ENCODE data around the gene SYTL1.

SYTL1 gene

DNA sequence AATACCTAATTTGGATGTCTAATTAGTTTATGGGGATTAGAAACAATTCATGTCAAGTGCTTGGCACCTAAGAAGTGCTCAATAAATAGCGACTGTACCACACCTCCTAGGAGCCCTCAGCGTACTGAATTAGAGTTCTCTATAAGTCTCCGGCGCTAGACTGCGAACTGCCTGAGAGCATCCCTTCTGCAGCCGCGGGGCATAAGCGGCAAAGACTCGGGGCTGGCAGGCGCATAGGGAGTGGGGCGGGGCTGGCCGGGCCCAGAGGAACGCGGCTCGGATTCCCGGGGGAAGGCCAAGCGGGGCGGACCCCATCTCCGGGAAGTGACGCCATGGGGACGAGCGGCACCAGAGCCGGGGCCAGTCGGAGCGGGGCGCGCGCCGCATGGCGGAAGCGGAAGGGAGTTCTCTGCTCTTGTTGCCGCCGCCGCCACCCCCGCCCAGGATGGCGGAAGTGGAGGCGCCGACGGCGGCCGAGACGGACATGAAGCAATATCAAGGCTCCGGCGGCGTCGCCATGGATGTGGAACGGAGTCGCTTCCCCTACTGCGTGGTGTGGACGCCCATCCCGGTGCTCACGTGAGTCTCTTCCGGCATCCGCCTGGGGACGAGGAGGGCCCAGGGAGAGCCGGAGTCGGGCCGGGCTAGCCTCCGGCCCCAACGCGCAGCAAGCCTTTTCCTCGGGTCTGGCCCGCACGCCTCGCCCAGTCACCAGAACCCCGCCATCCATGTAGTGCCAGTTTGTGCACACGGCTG, 19.8 kb upstream of the SYTL1 start, which contains the start of gene TMEM222:
Gene TMEM222 (plus strand): TSS at position 351 of the 756 bp plus-strand sequence. CDS start 35 bp downstream, at position 386.
- Histone ChIP-seq H3K9me3 (ENCODE audit: insufficient read depth, low read length) (no peaks in the 10 kb centered on the region), H3K9ac (ENCODE audit: insufficient read length, low read depth) (peak within 1 kb of the TSS; percentile 96), H3K4me1 (ENCODE audit: insufficient read depth, insufficient read length) (peaks cover 6% of the 10 kb centered on the region), H3K4me3 (ENCODE audit: insufficient read length, low read depth) (peak within 1 kb of the TSS; percentile 95), H3K36me3 (ENCODE audit: insufficient read depth, insufficient read length, low read length) (peaks cover 39% of the 10 kb centered on the region), H3K27me3 (ENCODE audit: insufficient read depth, insufficient read length) (peaks cover 14% of the 10 kb centered on the region)
- TF ChIP-seq YY1 (IDR thresholded peaks at IDR 0.05; ENCODE audit: insufficient read depth, insufficient read length) = peak; percentile 62
- no peak for TF ChIP-seq SUZ12 (IDR thresholded peaks at IDR 0.05; ENCODE audit: extremely low read depth, insufficient read depth, insufficient read length)
- DNase-seq (ENCODE audit: low read depth, low spot score) = peak; percentile 98

DNA sequence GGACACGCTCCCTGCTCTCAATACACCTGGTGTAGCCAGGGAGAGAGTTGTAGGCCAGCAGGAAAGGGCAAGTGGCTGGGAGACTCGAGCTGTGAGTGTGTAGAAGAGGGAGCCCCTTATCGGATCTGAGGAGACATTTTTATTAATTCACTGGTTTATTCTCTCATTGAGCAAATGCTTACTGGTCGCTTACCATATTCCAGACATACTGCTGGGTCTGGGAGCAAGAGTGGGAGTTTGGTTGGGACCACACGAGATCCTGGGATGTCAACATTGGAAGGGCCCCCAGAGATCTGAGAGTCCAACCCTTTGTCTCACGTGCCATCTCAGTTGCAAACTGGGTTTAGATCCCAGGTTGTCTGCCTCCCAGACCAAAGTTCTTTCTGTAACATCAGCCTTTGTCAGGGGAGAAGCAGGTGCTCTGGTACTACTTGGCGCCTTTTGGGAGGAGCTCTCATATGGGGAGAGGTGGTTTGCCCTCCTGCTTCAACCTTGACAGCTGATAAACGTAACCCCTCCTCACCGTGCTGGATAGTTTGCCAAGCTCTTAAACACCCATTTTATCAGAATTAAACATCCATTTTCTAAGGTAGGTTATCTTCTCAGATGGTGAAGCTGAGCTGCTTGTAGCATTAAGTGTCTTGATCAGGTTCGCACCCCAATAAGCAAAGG, 19.1 kb upstream of the SYTL1 start:
- TF ChIP-seq ZNF274 (IDR thresholded peaks at IDR 0.05; ENCODE audit: low read depth, low read length) (no peak), SUZ12 (IDR thresholded peaks at IDR 0.05; ENCODE audit: extremely low read depth, insufficient read depth, insufficient read length) (no peak), YY1 (IDR thresholded peaks at IDR 0.05; ENCODE audit: insufficient read depth, insufficient read length) (no peak)
- peak overlapping the region; percentile 96 for H3K9ac ChIP-seq (ENCODE audit: insufficient read length, low read depth)
- no peak for DNase-seq (ENCODE audit: low read depth, low spot score)

DNA sequence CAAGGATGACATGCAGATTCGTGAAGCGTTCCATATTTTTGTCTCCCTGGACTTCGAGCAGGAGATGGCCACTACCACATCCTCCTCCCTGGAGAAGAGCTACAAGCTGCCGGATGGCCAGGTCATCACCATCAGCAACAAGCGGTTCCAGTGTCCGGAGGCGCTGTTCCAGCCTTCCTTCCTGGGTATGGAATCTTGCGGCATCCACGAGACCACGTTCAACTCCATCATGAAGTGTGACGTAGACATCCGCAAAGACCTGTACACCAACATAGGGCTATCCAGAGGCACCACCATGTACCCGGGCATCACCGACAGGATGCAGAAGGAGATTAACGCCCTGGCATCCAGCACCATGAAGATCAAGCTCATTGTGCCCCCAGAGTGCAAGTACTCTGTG, 16.5 kb upstream of the SYTL1 start:
- peaks cover 65% of the 10 kb centered on the region for H3K36me3 ChIP-seq (ENCODE audit: insufficient read depth, insufficient read length, low read length)
- no peak for DNase-seq (ENCODE audit: low read depth, low spot score)
- H3K27me3 ChIP-seq (ENCODE audit: insufficient read depth, insufficient read length) = peaks cover 7% of the 10 kb centered on the region
- H3K9me3 ChIP-seq (ENCODE audit: insufficient read depth, low read length) = no peaks in the 10 kb centered on the region
- no peak overlapping the region for H3K4me3 ChIP-seq (ENCODE audit: insufficient read length, low read depth)
- peaks cover 4% of the 10 kb centered on the region for H3K4me1 ChIP-seq (ENCODE audit: insufficient read depth, insufficient read length)
- no peak overlapping the region for H3K9ac ChIP-seq (ENCODE audit: insufficient read length, low read depth)
- TF ChIP-seq YY1 (IDR thresholded peaks at IDR 0.05; ENCODE audit: insufficient read depth, insufficient read length) (no peak), ZNF274 (IDR thresholded peaks at IDR 0.05; ENCODE audit: low read depth, low read length) (no peak), SUZ12 (IDR thresholded peaks at IDR 0.05; ENCODE audit: extremely low read depth, insufficient read depth, insufficient read length) (no peak)

More for the DNA sequence above, 19.1 kb upstream of the SYTL1 start:
- Histone ChIP-seq H3K9me3 (ENCODE audit: insufficient read depth, low read length) (no peaks in the 10 kb centered on the region), H3K4me1 (ENCODE audit: insufficient read depth, insufficient read length) (peaks cover 6% of the 10 kb centered on the region), H3K36me3 (ENCODE audit: insufficient read depth, insufficient read length, low read length) (peaks cover 45% of the 10 kb centered on the region), H3K4me3 (ENCODE audit: insufficient read length, low read depth) (peak overlapping the region; percentile 95), H3K27me3 (ENCODE audit: insufficient read depth, insufficient read length) (peaks cover 14% of the 10 kb centered on the region)

DNA sequence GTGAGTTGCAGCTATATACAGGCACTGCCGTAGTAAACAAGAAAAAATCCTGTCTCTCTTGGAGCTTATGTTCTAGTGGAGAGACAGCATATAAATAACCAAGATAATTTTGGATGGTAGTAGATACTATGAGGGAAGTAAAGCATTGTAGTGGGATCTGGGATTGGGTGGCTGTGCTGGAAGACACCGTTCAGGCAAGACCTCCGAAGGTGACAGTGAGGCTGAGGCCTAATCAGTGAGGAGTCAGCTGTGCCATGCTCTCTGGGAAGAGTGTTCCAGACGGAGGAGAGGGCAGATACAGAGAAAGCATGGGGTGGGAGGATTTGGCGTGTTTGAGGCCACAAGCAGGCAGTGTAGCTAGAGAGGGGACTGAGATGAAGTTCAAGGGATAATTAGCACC, 13.9 kb upstream of the SYTL1 start:
- no peak for DNase-seq (ENCODE audit: low read depth, low spot score)
- H3K4me3 ChIP-seq (ENCODE audit: insufficient read length, low read depth) = no peak overlapping the region
- peaks cover 7% of the 10 kb centered on the region for H3K4me1 ChIP-seq (ENCODE audit: insufficient read depth, insufficient read length)
- no peak for TF ChIP-seq SUZ12 (IDR thresholded peaks at IDR 0.05; ENCODE audit: extremely low read depth, insufficient read depth, insufficient read length)
- no peak for TF ChIP-seq ZNF274 (IDR thresholded peaks at IDR 0.05; ENCODE audit: low read depth, low read length)
- no peak for TF ChIP-seq YY1 (IDR thresholded peaks at IDR 0.05; ENCODE audit: insufficient read depth, insufficient read length)
- H3K36me3 ChIP-seq (ENCODE audit: insufficient read depth, insufficient read length, low read length) = peaks cover 91% of the 10 kb centered on the region
- no peaks in the 10 kb centered on the region for H3K27me3 ChIP-seq (ENCODE audit: insufficient read depth, insufficient read length)
- no peak overlapping the region for H3K9ac ChIP-seq (ENCODE audit: insufficient read length, low read depth)
- no peaks in the 10 kb centered on the region for H3K9me3 ChIP-seq (ENCODE audit: insufficient read depth, low read length)

DNA sequence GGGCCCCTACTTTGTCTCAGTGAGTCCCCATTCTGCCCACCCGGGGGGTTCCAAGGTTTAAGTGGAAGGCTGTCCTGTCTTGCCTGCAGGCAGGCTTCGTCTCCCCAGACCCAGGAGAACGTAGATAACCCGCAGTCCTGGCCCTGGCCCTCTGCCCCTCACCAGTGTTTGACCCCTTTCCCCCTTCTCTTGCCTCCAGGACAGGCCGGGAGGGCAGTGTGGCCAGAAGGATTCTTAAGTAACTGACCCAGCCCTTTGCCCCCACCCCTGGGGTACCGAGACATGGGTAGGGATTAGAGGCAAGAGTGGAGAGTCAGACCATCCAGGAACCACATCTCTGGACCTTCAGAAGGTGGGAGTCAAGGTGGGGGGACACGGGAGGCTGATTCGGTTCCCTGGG, 11.0 kb upstream of the SYTL1 start:
- H3K4me3 ChIP-seq (ENCODE audit: insufficient read length, low read depth) = no peak overlapping the region
- no peaks in the 10 kb centered on the region for H3K9me3 ChIP-seq (ENCODE audit: insufficient read depth, low read length)
- H3K36me3 ChIP-seq (ENCODE audit: insufficient read depth, insufficient read length, low read length) = peaks cover 93% of the 10 kb centered on the region
- no peak for TF ChIP-seq SUZ12 (IDR thresholded peaks at IDR 0.05; ENCODE audit: extremely low read depth, insufficient read depth, insufficient read length)
- TF ChIP-seq YY1 (IDR thresholded peaks at IDR 0.05; ENCODE audit: insufficient read depth, insufficient read length) = no peak
- TF ChIP-seq ZNF274 (IDR thresholded peaks at IDR 0.05; ENCODE audit: low read depth, low read length) = no peak
- no peaks in the 10 kb centered on the region for H3K27me3 ChIP-seq (ENCODE audit: insufficient read depth, insufficient read length)
- no peak overlapping the region for H3K9ac ChIP-seq (ENCODE audit: insufficient read length, low read depth)
- no peak for DNase-seq (ENCODE audit: low read depth, low spot score)
- H3K4me1 ChIP-seq (ENCODE audit: insufficient read depth, insufficient read length) = peaks cover 4% of the 10 kb centered on the region

DNA sequence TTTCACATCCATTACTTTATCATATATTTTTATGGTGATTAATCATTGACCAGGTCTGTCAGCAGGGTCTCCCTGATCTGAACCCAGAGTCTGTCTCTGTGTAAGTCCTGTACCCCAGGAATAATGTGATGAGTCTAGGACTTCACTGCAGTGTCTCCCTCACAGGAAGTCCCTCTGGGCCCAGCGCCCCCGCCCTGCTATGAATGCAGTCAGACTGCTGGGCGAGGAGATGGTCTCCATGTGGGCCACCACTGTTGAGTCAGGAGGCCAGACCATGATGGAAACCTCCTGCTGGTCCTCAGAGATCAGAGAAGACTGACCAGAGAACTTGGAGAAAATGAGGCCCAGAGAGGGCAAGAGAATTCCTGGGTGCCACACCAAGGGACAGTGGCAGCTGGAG, 10.4 kb upstream of the SYTL1 start:
- no peaks in the 10 kb centered on the region for H3K9me3 ChIP-seq (ENCODE audit: insufficient read depth, low read length)
- peaks cover 4% of the 10 kb centered on the region for H3K4me1 ChIP-seq (ENCODE audit: insufficient read depth, insufficient read length)
- H3K9ac ChIP-seq (ENCODE audit: insufficient read length, low read depth) = no peak overlapping the region
- H3K36me3 ChIP-seq (ENCODE audit: insufficient read depth, insufficient read length, low read length) = peaks cover 93% of the 10 kb centered on the region
- no peak for DNase-seq (ENCODE audit: low read depth, low spot score)
- TF ChIP-seq YY1 (IDR thresholded peaks at IDR 0.05; ENCODE audit: insufficient read depth, insufficient read length) = no peak
- no peak for TF ChIP-seq SUZ12 (IDR thresholded peaks at IDR 0.05; ENCODE audit: extremely low read depth, insufficient read depth, insufficient read length)
- no peak for TF ChIP-seq ZNF274 (IDR thresholded peaks at IDR 0.05; ENCODE audit: low read depth, low read length)
- no peak overlapping the region for H3K4me3 ChIP-seq (ENCODE audit: insufficient read length, low read depth)
- H3K27me3 ChIP-seq (ENCODE audit: insufficient read depth, insufficient read length) = no peaks in the 10 kb centered on the region

DNA sequence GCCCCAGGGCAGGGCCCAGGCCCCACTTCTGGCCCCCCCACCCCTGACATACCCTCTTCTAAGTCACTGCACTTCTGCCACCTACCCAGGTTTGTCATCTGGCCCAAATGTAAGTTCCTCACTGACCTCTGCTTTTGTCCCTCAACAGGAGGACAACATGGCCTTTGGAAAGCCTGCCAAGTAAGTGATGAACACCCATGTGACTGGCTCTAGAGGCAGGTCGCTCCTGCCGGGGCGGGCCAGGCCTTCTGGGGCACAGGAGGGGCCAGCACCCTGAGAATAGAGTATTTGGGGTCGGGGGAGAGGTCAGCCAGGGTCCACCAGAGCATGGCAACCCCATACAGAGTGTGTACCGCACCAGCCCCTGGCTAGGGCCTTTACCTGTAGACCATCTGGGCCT, 9.9 kb upstream of the SYTL1 start:
- no peak for TF ChIP-seq SUZ12 (IDR thresholded peaks at IDR 0.05; ENCODE audit: extremely low read depth, insufficient read depth, insufficient read length)
- no peak for TF ChIP-seq ZNF274 (IDR thresholded peaks at IDR 0.05; ENCODE audit: low read depth, low read length)
- TF ChIP-seq YY1 (IDR thresholded peaks at IDR 0.05; ENCODE audit: insufficient read depth, insufficient read length) = no peak
- no peak overlapping the region for H3K9ac ChIP-seq (ENCODE audit: insufficient read length, low read depth)
- H3K27me3 ChIP-seq (ENCODE audit: insufficient read depth, insufficient read length) = no peaks in the 10 kb centered on the region
- no peak overlapping the region for H3K4me3 ChIP-seq (ENCODE audit: insufficient read length, low read depth)
- no peaks in the 10 kb centered on the region for H3K9me3 ChIP-seq (ENCODE audit: insufficient read depth, low read length)
- peaks cover 4% of the 10 kb centered on the region for H3K4me1 ChIP-seq (ENCODE audit: insufficient read depth, insufficient read length)
- DNase-seq (ENCODE audit: low read depth, low spot score) = no peak
- H3K36me3 ChIP-seq (ENCODE audit: insufficient read depth, insufficient read length, low read length) = peaks cover 93% of the 10 kb centered on the region

Measured in NT2/D1 (cell line).